ENCODE measurements around the gene ZBED5. TPM values are rescaled to one million over a fixed set of nuclear protein-coding genes. Genes with fewer than 3 reads are reported as not detected.
"Not testable (repeated sequence)": the region's sequence is repeated elsewhere in the genome, so short reads cannot be mapped to it uniquely, and the experiment has no call there.

ZBED5 gene
- total and polyA plus RNA-seq, 4 donors = 5.4 to 10.7 (median 10.1) TPM

DNA sequence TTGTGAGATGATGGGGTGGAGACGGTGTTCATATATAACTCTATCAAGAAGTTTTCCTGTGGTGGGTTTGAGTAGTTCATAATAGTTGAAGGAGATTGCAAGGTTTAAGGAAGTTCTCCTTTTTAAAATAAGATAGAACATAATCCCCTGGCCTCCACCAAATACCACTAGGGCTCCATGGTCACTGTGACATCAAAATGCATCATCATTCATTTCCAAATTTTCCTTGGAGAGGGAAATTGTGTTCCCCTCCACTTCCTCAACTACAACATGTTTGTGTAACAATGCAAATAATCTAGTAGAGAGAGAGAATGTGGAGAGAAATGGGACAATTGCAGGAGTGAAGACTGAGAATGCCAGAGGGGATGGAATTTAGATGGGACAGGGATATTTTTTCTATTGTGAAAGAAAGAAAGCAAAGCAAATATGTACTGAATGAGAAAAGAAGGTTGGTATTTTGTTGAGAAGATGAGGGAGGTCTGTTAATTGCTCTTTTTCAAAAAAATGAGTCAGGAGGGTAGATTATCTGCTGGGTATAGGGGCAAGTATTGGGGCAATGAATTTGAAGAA is 33.4 kb upstream of the ZBED5 start:
- no peaks in the 10 kb centered on the region for H3K9me3 ChIP-seq (ENCODE audit: control insufficient read depth in 4 of 4, low read length in 3 of 4)
- H3K4me1 ChIP-seq (ENCODE audit: control insufficient read depth in 4 of 4, insufficient read depth in 4 of 4, low read length in 3 of 4) = no peaks in the 10 kb centered on the region
- TF ChIP-seq NR2F2 (IDR thresholded peaks at IDR 0.05) = no peak
- TF ChIP-seq FOXA2 (IDR thresholded peaks at IDR 0.05) = no peak
- no peak for TF ChIP-seq TAF1 (conservative IDR thresholded peaks at IDR 0.05)
- TF ChIP-seq JUND (IDR thresholded peaks at IDR 0.05) = no peak
- no peak for TF ChIP-seq FOXA1 (IDR thresholded peaks at IDR 0.05)
- no peak for TF ChIP-seq RXRA (IDR thresholded peaks at IDR 0.05)
- no peak for TF ChIP-seq GABPA (IDR thresholded peaks at IDR 0.05 in 1 of 2, conservative IDR thresholded peaks at IDR 0.05 in 1 of 2)
- TF ChIP-seq, protein P1, sequence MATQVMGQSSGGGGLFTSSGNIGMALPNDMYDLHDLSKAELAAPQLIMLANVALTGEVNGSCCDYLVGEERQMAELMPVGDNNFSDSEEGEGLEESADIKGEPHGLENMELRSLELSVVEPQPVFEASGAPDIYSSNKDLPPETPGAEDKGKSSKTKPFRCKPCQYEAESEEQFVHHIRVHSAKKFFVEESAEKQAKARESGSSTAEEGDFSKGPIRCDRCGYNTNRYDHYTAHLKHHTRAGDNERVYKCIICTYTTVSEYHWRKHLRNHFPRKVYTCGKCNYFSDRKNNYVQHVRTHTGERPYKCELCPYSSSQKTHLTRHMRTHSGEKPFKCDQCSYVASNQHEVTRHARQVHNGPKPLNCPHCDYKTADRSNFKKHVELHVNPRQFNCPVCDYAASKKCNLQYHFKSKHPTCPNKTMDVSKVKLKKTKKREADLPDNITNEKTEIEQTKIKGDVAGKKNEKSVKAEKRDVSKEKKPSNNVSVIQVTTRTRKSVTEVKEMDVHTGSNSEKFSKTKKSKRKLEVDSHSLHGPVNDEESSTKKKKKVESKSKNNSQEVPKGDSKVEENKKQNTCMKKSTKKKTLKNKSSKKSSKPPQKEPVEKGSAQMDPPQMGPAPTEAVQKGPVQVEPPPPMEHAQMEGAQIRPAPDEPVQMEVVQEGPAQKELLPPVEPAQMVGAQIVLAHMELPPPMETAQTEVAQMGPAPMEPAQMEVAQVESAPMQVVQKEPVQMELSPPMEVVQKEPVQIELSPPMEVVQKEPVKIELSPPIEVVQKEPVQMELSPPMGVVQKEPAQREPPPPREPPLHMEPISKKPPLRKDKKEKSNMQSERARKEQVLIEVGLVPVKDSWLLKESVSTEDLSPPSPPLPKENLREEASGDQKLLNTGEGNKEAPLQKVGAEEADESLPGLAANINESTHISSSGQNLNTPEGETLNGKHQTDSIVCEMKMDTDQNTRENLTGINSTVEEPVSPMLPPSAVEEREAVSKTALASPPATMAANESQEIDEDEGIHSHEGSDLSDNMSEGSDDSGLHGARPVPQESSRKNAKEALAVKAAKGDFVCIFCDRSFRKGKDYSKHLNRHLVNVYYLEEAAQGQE (IDR thresholded peaks at IDR 0.05) = no peak
- TF ChIP-seq SP1 (IDR thresholded peaks at IDR 0.05) = no peak
- TF ChIP-seq, protein P2, sequence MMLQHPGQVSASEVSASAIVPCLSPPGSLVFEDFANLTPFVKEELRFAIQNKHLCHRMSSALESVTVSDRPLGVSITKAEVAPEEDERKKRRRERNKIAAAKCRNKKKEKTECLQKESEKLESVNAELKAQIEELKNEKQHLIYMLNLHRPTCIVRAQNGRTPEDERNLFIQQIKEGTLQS (IDR thresholded peaks at IDR 0.05) = no peak
- no peak for TF ChIP-seq EGR1 (IDR thresholded peaks at IDR 0.05; ENCODE audit: low read depth in 2 of 2)
- no peak for TF ChIP-seq YY1 (IDR thresholded peaks at IDR 0.05)
- TF ChIP-seq, protein P3, sequence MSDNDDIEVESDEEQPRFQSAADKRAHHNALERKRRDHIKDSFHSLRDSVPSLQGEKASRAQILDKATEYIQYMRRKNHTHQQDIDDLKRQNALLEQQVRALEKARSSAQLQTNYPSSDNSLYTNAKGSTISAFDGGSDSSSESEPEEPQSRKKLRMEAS (IDR thresholded peaks at IDR 0.05) = no peak
- 88% methylated on average over 1 of the region's 1 CpG for WGBS
- no peaks in the 10 kb centered on the region for H3K36me3 ChIP-seq (ENCODE audit: control insufficient read depth in 4 of 4, insufficient read depth in 3 of 4, low read depth in 1 of 4, low read length in 3 of 4)
- H3K27ac ChIP-seq (ENCODE audit: low read depth in 1 of 2, low read length in 2 of 2) = no peak overlapping the region
- H3K4me3 ChIP-seq (ENCODE audit: low read depth in 1 of 3, low read length in 3 of 3) = no peak overlapping the region
- DNase-seq (ENCODE audit: low spot score) = no peak
- no peak overlapping the region for H3K9ac ChIP-seq (ENCODE audit: low read depth in 1 of 2, low read length in 2 of 2)
- no peaks in the 10 kb centered on the region for H3K27me3 ChIP-seq (ENCODE audit: control insufficient read depth in 4 of 4, insufficient read depth in 4 of 4, low read length in 3 of 4)

DNA sequence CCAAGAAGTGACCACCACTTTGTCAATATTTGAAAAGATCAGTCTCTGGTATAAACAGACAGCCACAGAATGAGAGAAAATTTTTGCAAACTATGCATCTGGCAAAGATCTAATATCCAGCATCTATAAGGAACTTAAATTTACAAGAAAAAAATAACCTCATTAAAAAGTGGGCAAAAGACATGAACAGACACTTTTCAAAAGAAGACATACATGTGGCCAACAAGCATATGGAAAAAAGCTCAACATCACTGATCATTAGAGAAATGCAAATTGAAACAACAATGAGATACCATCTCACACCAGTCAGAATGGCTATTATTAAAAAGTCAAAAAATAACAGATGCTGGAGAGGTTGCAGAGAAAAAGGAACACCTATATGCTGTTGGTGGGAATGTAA is 32.2 kb upstream of the ZBED5 start:
- DNase-seq (ENCODE audit: low spot score); H3K9me3 ChIP-seq (ENCODE audit: control insufficient read depth in 4 of 4, low read length in 3 of 4); H3K4me1 ChIP-seq (ENCODE audit: control insufficient read depth in 4 of 4, insufficient read depth in 4 of 4, low read length in 3 of 4); H3K9ac ChIP-seq (ENCODE audit: low read depth in 1 of 2, low read length in 2 of 2); H3K27me3 ChIP-seq (ENCODE audit: control insufficient read depth in 4 of 4, insufficient read depth in 4 of 4, low read length in 3 of 4); H3K36me3 ChIP-seq (ENCODE audit: control insufficient read depth in 4 of 4, insufficient read depth in 3 of 4, low read depth in 1 of 4, low read length in 3 of 4); H3K27ac ChIP-seq (ENCODE audit: low read depth in 1 of 2, low read length in 2 of 2); H3K4me3 ChIP-seq (ENCODE audit: low read depth in 1 of 3, low read length in 3 of 3): not testable (repeated sequence)

DNA sequence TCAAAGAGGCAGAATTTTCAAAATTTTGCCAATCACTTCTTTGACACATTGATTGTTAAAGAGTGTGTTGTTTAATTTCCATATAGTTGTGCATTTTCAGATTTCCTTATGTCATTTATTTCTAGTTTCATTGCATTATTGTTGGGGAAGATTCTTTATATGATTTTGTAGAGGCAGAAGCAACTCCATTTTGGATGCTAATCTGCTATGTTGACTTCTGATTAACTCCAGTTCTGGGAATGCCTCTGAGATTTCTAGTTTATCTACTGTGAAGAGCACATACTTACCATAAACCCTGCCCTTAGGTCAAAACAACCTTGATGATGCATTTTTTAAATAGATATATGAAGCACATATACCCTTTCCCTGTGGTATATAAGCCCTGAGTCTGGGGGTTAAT is 29.5 kb upstream of the ZBED5 start:
- Histone ChIP-seq H3K4me3 (ENCODE audit: low read depth in 1 of 3, low read length in 3 of 3) (no peak overlapping the region), H3K36me3 (ENCODE audit: control insufficient read depth in 4 of 4, insufficient read depth in 3 of 4, low read depth in 1 of 4, low read length in 3 of 4) (no peaks in the 10 kb centered on the region), H3K4me1 (ENCODE audit: control insufficient read depth in 4 of 4, insufficient read depth in 4 of 4, low read length in 3 of 4) (no peaks in the 10 kb centered on the region), H3K27ac (ENCODE audit: low read depth in 1 of 2, low read length in 2 of 2) (no peak overlapping the region), H3K9me3 (ENCODE audit: control insufficient read depth in 4 of 4, low read length in 3 of 4) (no peaks in the 10 kb centered on the region), H3K27me3 (ENCODE audit: control insufficient read depth in 4 of 4, insufficient read depth in 4 of 4, low read length in 3 of 4) (no peaks in the 10 kb centered on the region), H3K9ac (ENCODE audit: low read depth in 1 of 2, low read length in 2 of 2) (no peak overlapping the region)
- no peak for DNase-seq (ENCODE audit: low spot score)
- TF ChIP-seq RAD21 (IDR thresholded peaks at IDR 0.05) = no peak
- no peak for TF ChIP-seq SP1 (IDR thresholded peaks at IDR 0.05)
- no peak for TF ChIP-seq YY1 (IDR thresholded peaks at IDR 0.05)
- TF ChIP-seq JUND (IDR thresholded peaks at IDR 0.05) = no peak
- TF ChIP-seq EGR1 (IDR thresholded peaks at IDR 0.05; ENCODE audit: low read depth in 2 of 2) = no peak
- no peak for TF ChIP-seq FOXA1 (IDR thresholded peaks at IDR 0.05)
- no peak for TF ChIP-seq HNF4A (conservative IDR thresholded peaks at IDR 0.05)
- TF ChIP-seq, protein P4, sequence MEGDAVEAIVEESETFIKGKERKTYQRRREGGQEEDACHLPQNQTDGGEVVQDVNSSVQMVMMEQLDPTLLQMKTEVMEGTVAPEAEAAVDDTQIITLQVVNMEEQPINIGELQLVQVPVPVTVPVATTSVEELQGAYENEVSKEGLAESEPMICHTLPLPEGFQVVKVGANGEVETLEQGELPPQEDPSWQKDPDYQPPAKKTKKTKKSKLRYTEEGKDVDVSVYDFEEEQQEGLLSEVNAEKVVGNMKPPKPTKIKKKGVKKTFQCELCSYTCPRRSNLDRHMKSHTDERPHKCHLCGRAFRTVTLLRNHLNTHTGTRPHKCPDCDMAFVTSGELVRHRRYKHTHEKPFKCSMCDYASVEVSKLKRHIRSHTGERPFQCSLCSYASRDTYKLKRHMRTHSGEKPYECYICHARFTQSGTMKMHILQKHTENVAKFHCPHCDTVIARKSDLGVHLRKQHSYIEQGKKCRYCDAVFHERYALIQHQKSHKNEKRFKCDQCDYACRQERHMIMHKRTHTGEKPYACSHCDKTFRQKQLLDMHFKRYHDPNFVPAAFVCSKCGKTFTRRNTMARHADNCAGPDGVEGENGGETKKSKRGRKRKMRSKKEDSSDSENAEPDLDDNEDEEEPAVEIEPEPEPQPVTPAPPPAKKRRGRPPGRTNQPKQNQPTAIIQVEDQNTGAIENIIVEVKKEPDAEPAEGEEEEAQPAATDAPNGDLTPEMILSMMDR (IDR thresholded peaks at IDR 0.05; ENCODE audit: low read depth, low read length, missing input control) = no peak
- TF ChIP-seq NR2F2 (IDR thresholded peaks at IDR 0.05) = no peak
- TF ChIP-seq GABPA (IDR thresholded peaks at IDR 0.05 in 1 of 2, conservative IDR thresholded peaks at IDR 0.05 in 1 of 2) = no peak
- TF ChIP-seq, protein P5, sequence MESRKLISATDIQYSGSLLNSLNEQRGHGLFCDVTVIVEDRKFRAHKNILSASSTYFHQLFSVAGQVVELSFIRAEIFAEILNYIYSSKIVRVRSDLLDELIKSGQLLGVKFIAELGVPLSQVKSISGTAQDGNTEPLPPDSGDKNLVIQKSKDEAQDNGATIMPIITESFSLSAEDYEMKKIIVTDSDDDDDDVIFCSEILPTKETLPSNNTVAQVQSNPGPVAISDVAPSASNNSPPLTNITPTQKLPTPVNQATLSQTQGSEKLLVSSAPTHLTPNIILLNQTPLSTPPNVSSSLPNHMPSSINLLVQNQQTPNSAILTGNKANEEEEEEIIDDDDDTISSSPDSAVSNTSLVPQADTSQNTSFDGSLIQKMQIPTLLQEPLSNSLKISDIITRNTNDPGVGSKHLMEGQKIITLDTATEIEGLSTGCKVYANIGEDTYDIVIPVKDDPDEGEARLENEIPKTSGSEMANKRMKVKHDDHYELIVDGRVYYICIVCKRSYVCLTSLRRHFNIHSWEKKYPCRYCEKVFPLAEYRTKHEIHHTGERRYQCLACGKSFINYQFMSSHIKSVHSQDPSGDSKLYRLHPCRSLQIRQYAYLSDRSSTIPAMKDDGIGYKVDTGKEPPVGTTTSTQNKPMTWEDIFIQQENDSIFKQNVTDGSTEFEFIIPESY (IDR thresholded peaks at IDR 0.05) = no peak
